ENCODE measurements around the gene TSPAN9.

DNA sequence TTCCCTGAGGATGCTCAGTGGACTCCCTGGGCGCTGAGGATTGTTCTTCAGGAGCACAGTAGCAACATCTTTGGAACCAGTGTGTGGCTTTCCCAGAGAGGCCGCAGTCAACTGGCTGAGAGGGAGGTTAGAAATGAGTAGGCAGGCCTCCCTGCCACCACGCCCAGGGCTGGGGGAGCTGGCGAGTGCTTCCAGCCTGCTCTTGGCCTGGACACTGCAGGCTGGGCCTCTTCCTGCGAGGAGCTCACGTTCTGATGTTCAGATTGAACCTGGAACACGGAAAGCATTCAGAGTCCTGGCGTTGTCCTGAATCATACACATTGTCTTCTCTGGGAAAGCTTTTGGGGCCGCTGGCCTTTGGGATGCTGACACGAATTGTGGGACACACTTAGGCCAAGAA lies 15.6 kb downstream of the TSPAN9 start:
- TF ChIP-seq SMC3 (IDR thresholded peaks at IDR 0.05; ENCODE audit: low read depth, low read length) (no peak), MAZ (IDR thresholded peaks at IDR 0.05; ENCODE audit: borderline replicate concordance, low read depth, low read length) (no peak), CEBPB (IDR thresholded peaks at IDR 0.05; ENCODE audit: low read depth, low read length) (no peak)
- TF ChIP-seq, protein P1, sequence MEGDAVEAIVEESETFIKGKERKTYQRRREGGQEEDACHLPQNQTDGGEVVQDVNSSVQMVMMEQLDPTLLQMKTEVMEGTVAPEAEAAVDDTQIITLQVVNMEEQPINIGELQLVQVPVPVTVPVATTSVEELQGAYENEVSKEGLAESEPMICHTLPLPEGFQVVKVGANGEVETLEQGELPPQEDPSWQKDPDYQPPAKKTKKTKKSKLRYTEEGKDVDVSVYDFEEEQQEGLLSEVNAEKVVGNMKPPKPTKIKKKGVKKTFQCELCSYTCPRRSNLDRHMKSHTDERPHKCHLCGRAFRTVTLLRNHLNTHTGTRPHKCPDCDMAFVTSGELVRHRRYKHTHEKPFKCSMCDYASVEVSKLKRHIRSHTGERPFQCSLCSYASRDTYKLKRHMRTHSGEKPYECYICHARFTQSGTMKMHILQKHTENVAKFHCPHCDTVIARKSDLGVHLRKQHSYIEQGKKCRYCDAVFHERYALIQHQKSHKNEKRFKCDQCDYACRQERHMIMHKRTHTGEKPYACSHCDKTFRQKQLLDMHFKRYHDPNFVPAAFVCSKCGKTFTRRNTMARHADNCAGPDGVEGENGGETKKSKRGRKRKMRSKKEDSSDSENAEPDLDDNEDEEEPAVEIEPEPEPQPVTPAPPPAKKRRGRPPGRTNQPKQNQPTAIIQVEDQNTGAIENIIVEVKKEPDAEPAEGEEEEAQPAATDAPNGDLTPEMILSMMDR (conservative IDR thresholded peaks at IDR 0.05; ENCODE audit: low read depth, low read length) = no peak
- TF ChIP-seq, protein P2, sequence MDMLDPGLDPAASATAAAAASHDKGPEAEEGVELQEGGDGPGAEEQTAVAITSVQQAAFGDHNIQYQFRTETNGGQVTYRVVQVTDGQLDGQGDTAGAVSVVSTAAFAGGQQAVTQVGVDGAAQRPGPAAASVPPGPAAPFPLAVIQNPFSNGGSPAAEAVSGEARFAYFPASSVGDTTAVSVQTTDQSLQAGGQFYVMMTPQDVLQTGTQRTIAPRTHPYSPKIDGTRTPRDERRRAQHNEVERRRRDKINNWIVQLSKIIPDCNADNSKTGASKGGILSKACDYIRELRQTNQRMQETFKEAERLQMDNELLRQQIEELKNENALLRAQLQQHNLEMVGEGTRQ (IDR thresholded peaks at IDR 0.05; ENCODE audit: low read depth, low read length) = no peak
